HL-60 (cell line): ENCODE results near the gene CAMTA1.

Source experiments
- CTCF ChIP-seq: IDR thresholded peaks from one replicate; pipeline ENCODE4 v1.5.1; 2011; ENCODE audit warnings: low read length, control low read depth, inconsistent platforms; ENCODE audit not compliant: insufficient read depth
- POLR2AphosphoS5 ChIP-seq: IDR thresholded peaks from 2 replicates; pipeline ENCODE4 v1.6.1; 2012; ENCODE audit warnings: low read depth
- REST ChIP-seq: IDR thresholded peaks from 2 replicates; pipeline ENCODE4 v1.6.1; 2012; ENCODE audit warnings: low read depth; ENCODE audit not compliant: insufficient replicate concordance

GRCh38 chr1:7218210-7218832, 433.1 kb downstream of the CAMTA1 start:
- peak; percentile 63 for TF ChIP-seq CTCF
- no peak for TF ChIP-seq POLR2AphosphoS5
- TF ChIP-seq REST: no peak
